GM12801 (cell line): ENCODE data around the gene HMG20B.

Experiments
- CTCF ChIP-seq: IDR thresholded peaks from one replicate; pipeline ENCODE4 v1.5.1; 2011; ENCODE audit warnings: control low read depth; ENCODE audit not compliant: insufficient read length; ENCODE audit errors: extremely low read depth

The HMG20B gene

GRCh38 chr19:3570606-3571011 lies 2.1 kb upstream of the HMG20B start:
- TF ChIP-seq CTCF: no peak

DNA sequence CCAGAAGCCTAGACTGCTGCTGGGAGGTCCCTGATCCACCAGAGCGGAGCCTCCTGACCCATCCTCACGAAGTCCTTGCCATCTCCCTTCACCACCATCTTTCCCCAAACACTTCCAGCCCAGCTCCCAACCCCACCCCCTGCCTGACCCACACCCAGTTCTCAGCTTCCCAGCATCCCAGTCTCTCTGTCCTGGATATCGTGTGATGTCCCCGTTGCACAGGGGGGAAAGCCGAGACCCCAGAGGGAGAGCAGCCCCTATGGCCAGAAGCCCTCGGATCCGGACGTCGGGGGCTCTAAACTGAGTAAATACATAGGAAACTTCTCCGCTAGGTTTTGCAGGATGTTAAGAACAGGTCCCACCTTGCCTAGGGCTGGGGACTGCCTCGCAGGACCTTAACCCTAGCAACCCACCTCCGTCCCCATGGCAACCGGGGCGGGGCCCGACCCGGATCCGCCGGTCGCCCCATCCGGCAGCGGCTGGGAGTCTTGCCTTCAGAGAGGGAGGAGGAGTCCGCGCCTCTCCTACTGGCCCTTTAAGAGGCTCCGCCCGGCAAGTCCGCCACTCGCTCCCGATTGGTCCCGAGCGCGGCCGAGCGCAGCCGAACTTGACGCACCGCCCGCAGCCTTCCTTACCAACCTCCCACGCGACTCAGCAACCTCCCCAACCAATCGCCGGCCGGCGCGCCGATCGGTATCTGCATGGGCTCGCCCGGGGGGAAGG lies 451 bp upstream of the HMG20B start:
- no peak for TF ChIP-seq CTCF

- TF ChIP-seq CTCF: no peak
Measured at GRCh38 chr19:3573162-3573857, 566 bp downstream of the HMG20B start.

- TF ChIP-seq CTCF: no peak
Measured at GRCh38 chr19:3573858-3574637, 1.3 kb downstream of the HMG20B start.

- TF ChIP-seq CTCF: no peak
Measured at GRCh38 chr19:3575260-3575741, 2.6 kb downstream of the HMG20B start.

DNA sequence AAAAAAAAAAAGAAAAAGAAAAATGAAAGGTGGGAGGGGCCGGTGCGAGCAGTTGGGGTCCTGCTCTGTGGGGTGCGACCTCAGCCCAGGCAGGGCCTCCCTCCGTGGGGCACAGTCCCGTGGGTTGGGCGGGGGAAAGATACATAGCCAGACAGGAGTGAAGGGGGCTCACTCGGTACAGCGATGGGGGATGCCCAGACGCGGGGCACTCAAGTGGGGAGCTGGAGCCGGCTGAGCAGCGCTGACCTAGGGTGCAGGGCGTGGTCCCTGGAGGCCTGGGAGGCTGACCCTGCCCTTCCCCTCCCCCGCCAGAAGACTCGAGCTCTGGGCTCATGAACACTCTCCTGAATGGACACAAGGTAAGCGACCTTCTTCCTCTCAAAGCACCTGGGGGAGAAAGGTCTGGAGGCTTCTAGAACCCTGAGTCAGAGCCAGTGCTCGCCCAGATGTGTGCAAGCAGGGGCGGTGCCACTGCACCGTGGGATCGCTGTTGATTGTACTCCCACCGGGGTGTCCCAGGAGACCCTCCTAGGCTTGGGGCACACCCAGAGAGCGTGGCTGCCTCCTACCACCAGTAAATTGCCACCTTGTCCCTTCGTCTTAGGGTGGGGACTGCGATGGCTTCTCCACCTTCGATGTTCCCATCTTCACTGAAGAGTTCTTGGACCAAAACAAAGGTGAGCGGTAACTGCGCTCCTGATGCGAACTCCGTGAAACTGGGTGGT lies 3.4 kb downstream of the HMG20B start:
- no peak for TF ChIP-seq CTCF
